ENCODE measurements around the gene NUMB. TPM values are rescaled to one million over a fixed set of nuclear protein-coding genes. Genes with fewer than 3 reads are reported as not detected.

The NUMB gene
- 38.9 TPM for total RNA-seq

DNA sequence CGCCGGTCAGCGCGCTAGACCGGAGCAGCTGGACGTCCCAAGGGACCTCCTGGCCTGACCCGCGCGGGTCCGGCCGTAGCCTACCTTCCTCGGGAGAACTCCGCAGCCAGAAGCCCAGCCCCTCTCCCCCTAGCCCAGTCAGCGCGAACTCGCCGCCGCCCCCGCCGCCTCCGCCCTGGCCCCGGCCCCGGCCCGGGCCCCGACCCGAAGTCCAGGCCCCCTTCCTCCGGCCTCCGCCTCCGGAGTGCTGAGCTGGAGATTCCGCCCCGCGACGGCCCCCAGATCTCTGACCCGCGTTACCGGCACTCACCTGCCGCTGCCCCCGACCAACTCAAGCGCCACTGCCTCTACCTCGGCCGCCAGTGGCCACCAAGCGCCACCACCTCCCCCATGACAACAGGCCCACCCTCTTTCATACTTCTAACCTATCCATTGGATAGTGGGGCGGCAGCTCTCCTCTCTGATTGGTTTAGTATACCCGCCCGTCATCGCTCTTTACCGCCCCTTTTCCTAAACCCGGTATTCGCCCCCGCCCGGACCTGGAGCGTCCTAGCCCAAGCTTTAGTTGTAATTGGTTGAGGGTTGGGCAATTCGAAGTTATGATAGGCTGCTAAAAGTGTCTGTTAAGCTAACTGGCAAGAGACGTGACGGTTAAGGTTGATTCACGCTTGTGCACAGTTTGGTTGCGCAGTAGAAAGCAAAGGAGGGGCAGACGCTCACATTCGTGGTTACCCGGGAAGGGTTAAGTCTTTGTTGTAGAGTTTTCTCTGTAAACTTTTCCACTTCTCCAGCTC lies at the start of gene NUMB:
NUMB (minus strand) TSS at position 364 of the 794 bp plus-strand sequence. CDS start 102,795 bp downstream, outside the sequence.
- DNase-seq: peak; percentile 100

DNA sequence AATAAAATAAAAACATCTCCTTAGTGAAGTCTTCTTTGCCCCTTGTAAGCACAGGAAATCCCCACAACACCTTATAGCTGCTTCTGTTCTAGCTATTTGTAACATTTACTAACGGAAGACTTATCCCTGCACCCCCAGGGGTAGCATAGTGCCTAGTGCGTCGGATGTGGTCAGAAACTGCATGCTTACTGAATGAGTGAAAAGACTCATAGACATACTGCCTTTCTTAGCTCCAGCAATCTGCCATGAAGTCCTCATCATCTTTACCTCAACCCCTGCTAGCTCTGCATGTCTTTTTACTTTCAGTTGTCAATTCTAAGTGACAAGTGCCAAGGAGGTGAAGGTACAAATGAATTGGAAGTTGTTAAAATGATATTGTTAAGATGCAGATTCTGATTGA lies 45.3 kb upstream of the NUMB start:
- no peak for DNase-seq

DNA sequence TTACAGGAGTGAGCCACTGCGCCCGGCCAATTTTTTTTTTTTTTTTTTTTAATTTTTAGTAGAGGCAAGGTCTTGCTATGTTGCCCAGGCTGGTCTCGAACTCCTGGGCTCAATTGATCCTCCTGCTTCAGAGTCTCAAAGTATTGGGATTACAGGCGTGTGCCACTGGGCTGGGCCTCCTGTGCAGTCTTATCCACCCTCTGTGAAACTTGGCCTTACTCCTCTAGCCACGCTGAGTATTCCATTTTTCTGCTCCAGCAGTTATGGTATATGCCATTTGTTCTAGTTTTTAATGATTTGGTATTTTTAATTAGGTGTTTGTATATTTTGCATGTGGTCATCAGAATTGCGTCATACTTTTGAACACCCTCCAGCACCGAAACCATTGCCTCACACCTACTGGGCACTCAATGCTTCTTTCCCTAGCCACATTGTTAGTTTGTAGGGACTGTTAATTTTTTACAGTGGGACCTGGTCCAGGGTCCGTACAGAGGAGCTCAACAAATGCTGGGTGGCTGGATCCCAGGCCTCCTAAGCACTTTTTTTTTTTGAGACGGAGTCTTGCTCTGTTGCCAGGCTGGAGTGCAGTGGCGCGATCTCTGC lies 43.8 kb upstream of the NUMB start:
- DNase-seq: no peak

DNA sequence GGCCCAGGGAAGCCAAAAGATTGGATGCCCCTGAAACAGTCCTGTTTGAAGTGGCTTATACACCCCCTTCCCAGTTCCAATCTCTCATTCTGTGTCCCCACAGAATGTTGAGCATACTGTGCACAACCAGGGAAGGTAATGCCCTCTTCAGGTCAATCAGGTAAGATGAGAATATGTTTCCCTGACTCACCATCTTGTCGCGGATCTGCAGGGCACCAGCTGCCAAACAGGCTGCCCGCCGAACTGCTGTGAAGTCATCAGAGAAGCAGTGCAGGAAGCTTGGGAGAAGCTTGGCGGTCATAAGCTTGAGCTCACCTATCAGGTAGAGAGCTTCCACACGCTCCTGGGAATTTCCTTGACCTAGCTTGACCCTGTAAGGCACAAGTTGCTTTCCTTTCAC lies 42.0 kb upstream of the NUMB start:
- no peak for DNase-seq

DNA sequence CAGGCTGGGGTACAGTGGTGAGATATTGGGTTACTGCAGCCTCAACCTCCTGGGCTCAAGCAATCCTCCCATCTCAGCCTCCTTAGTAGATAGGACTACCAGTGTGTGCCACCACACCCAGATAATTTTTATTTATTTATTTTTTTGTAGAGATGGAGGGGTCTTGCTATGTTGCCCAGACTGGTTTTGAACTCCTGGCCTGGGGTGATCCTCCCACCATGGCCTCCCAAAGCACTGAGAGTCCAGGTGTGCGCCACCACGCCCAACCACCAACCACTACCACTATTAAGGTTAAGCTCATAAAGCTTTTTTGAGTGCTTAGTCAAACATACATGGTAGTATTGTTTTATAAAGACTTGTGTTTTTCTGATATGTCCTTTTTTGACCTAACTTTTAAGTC lies 36.2 kb upstream of the NUMB start:
- DNase-seq: no peak

DNA sequence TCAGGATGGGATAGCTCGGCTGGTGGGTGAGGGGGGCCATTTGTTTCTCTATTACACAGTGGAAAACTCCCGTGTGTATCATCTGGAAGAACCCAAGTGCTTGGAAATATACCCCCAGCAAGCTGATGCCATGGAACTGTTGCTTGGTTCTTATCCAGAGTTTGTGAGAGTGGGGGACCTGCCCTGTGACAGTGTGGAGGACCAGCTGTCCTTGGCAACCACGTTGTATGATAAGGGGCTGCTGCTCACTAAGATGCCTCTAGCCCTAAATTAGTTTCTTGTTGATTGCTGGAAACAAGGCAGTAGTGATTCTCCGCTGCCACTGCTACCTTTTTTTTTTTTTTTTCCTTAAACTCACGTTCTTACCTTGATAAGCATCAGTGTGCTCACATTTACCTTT lies 34.3 kb upstream of the NUMB start:
- no peak for DNase-seq

DNA sequence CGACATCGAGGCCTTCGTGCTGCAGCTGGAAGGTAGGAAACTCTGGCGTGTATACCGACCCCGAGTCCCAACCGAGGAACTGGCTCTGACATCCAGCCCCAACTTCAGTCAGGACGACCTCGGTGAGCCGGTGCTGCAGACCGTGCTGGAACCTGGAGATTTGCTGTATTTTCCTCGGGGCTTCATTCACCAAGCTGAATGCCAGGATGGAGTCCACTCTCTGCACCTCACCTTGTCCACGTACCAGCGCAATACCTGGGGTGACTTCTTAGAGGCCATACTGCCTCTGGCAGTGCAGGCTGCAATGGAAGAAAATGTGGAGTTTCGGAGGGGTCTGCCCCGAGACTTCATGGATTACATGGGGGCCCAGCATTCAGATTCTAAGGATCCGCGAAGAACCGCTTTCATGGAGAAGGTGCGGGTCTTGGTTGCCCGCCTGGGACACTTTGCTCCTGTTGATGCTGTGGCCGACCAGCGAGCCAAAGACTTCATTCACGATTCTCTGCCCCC lies 33.8 kb upstream of the NUMB start:
- no peak for DNase-seq

DNA sequence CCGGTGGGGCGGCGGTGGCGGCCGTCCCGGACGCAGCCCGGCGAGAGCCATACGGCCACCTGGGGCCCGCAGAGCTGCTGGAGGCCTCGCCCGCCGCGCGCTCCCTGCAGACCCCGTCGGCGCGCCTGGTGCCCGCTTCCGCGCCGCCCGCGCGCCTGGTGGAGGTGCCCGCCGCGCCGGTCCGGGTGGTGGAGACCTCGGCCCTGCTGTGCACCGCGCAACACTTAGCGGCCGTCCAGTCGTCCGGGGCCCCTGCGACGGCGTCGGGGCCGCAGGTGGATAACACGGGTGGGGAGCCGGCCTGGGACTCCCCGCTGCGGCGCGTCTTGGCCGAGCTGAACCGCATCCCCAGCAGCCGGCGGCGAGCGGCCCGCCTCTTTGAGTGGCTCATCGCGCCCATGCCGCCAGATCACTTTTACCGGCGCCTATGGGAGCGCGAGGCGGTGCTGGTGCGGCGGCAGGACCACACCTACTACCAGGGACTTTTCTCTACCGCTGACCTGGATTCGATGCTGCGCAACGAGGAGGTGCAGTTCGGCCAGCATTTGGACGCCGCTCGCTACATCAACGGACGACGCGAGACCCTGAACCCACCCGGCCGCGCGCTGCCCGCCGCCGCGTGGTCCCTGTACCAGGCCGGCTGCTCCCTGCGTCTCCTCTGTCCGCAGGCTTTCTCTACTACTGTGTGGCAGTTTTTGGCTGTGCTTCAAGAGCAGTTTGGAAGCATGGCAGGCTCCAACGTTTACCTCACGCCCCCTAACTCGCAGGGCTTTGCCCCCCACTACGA lies 33.1 kb upstream of the NUMB start:
- DNase-seq: peak; percentile 38

DNA sequence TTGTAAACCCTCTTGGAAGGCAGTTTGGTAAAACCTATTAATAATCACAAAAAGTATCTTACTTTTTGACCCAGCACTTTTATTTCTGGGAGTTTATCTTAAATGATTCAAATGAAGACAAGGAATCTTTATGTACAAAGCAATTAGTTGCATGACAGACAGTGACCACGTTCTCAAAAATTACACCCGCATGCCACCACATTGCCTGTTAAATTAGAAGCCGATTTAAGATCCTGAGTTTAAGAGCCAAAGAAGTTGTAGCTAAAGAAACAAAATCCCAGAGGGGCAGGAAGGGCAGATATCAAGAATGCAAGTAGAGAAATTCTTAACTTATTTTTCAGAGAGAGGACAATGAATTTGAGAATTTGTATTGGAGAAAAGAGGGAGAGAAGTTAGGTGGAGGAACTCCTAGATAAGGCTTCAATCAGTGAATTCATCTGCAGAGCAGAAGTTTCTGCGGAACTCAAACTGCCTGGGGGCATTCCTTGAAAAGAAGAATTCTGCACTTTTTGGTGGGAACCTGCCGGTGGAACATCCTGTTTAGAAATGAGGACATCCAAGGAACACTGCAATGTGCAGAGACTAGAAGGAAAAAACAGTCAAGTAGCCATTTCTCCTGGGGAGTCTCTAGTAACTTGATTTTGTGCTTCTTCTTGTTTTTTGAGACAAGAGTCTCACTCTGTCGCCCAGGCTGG lies 31.3 kb upstream of the NUMB start:
- DNase-seq: no peak

DNA sequence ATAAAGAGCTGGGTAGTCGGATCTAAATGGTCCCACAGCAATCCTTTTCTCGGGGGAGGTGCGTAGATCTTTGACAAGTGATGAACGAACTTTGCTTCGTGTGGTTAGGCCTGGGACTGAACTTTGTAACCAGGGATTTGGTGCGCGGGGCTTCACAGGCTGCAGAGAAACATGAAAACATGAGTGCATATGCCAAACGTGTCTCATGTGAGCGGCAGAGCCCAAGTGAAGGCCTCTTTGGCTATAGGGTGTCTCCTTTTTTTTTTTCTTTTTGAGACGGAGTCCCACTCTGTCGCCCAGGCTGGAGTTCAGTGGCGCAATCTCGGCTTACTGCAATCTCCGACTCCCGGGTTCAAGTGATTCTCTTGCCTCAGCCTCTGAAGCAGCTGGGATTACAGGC lies 20.3 kb upstream of the NUMB start:
- DNase-seq: no peak

DNA sequence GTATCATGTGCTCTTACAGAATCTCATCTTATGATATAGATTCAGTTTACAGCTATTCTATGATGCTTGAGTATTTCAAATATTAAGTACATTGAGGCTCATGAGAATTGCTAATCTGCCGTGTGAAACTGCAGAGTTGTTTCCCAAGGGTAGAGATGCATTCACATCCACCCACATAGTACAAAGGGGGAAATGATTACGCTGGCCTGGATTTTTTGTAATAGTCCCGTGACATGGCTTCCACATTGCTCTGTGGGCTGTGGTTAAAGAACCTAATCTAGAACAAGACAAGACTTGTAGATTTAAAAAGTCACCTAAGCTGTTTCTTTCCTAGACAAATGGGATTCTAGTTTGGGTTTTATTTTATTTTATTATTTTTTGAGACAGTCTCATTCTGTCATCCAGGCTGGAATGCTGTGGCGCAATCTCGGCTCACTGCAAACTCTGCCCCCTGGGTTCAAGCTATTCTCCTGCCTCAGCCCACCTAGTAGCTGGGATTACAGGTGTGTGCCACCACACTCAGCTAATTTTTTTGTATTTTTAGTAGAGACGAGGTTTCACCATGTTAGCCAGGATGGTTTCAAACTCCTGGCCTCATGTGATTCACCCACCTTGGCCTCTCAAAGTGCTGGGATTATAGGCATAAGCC lies 19.4 kb upstream of the NUMB start:
- no peak for DNase-seq

DNA sequence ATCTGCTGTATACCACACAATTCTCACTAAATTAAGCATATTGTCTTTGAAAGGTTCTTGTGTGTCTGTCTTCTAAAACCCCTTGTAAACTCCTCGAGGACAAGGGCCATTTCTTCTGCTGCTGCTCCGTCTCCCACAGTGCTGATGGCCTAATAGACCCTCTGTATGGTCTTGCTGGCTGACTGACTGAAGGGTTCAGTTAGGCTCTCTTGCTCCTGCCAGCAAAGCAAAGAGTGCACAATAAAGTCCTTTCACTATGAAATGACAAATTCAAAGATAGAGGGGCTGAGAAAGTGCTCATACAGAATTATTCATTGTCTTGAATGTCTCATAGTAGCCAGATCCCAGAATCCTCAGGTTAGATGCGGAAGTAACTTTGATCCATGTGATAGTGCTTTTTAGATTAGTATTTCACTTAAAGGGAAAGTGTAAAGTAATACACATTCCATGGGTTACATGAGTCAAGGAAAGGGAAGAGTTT lies 18.1 kb upstream of the NUMB start:
- DNase-seq: no peak

DNA sequence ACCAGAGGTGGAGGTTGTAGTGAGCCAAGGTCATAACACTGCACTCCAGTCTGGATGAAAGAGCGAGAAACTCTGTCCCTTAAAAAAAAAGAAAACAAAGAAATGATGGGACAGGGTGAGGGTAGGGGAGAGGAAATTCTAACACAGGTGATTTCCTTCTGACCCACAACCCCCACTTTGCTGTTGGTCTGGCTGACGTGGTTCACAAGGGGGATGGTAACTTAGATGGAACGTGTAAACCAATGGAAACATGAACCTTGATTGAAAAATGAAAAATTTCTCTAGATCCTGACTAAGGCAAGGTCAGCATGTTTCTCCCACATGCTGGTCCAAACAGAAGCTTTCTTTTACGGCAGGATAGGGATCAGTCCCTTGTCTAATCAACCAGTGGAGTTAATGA lies 16.6 kb upstream of the NUMB start:
- no peak for DNase-seq

DNA sequence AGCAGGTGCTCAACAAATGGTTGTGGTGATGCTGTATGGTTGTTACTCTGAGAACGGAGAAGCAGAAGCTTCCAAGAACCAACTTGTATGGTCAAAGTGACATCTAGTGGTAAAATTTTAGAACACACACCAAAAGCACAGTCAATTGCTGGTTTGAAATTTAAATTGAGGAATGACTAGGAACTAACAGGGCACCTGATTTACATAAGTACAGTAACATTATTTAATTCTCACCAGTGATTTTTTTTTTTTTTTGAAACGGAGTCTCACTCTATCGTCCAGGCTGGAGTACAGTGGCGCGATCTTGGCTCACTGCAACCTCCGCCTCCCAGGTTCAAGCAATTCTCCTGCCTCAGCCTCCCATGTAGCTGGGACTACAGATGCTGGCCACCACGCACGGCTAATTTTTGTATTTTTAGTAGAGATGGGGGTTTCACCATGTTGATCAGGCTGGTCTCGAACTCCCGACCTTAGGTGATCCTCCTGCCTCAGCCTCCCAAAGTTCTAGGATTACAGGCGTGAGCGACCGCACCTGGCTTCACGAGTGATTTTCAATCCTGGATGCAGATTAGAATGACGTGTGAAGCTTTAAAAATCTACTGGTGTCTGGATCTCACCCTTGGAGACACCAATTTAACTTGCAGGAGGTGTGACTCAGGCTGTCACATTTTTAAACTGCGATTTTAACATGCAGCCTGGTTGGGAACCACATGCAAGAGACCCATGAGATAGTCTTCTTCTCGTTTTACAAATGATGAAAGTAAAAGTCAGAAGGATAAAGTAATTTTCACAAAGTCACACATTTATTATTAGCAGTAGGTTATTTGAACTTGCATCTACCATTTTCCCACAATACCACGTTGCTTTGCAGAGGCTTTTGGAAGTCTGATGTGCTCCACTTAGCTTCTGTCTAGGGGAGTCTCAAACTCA lies 14.1 kb upstream of the NUMB start:
- peak; percentile 85 for DNase-seq

DNA sequence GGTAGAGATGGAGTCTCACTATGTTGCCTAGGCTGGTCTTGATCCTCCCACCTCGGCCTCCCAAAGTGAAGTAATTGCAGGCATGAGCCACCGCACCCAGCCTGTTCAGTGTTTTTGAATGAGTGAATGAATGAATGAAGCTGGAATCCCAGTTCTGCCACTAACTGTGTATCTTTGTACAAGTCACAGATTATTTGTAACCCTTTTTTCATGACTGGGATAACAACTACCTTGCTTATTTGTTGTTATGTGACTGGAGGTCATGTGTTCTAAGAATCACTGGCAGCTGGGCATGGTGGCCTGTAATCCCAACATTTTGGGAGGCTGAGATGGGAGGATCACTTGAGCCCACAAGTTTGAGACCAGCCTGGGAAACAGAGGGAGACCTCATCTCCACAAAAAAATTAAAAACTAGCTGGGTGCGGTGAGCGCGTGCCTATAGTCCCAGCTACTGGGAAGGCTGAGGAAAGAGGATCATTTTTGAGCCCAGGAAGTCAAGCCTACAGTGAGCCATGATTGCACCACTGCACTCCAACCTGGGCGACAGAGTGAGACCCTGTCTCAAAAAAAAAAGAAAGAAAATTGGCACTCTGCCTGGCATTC lies 13.3 kb upstream of the NUMB start:
- no peak for DNase-seq

DNA sequence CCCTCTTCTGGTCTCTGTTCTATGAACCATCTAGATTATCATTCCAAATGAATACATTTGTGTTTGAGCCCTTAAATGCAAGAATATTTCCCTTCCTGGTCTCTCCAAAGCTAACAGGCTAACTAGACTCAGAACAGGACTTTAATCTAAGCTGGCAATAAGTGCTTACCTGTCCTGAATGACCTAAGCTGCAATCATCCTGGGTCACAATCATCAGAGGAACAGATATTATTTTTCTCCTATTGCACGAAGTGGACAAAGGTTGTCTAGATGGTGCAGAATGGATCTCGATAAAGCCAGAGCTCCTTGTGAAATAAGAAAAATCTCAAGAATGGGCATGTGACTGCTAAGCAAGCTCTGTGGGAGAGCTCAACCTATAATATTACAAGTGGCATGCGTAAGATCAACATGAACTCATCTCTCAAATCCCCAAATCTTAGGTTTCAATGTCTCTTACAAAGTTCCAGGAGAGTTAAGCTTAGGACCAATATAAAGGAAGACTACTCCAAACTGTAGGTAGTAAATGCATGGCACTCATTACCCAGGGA lies 10.6 kb upstream of the NUMB start:
- DNase-seq: no peak

DNA sequence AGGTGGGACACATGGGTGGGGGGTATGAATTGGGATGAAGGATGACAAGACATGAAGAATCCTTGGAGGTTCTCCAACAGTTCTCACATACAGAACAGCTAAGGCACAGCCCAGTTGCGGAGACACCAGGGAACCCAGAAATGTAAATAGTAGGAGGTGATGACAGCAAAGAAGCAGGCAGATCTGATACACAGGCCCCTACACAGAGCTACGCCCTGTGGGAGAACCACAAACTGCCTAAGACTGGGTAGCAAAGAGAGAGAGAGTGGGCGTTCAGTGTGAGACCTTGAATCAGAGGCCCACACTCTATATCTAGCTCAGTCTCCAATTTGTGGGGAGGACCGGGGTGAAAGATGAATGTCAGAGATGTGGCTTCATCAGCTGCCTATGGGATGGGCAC lies 9.5 kb upstream of the NUMB start:
- DNase-seq: no peak

DNA sequence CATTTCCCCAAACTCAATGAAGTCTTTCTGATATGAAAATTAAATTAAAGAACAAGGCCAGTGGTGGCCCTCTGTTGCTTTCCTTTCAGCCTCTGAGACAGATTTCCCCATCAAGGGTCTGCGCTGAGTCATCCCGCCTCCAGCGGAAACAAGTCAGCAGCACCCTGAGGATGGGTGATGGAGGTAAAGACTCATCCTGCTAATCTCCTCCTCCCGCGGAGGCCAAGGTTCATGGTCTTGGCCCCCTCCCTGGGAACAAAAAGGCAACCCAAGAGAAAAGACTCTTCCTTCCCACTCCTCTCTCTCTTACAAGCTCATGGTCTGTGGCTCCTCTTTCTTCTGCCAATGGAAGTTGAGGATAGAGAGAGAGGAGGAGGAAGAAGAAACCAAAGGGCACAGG lies 9.0 kb upstream of the NUMB start:
- DNase-seq: no peak

DNA sequence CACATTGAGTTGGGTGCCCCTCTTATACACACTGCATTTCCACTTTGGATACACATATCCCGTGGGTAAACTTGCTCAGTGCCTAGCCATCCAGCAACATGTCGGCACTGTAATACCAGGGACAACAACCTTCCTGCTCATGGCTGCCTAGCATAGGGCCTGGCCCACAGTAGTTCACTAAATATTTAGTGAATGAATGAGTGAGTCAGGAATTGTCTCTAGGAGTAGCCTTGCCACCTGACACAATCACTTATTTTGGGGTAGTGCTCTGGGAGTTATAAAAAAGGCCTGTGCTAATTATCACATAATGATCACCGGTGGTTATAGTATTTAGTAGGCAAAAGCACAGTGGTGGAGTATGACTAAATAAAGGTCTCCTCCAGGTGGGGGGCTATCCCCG lies 8.5 kb upstream of the NUMB start:
- DNase-seq: no peak

All from tongue (tissue), 2 donors.